Erythroblast (primary cell): ENCODE results near the gene AGAP1.

Experiments
- DNase-seq, 2 experiments: peaks; one replicate each; lab custom pipeline; 2025; lab: John Stamatoyannopoulos, UW
- GATA1 ChIP-seq: IDR thresholded peaks from 2 replicates; pipeline ENCODE4 v1.6.1; 2011; ENCODE audit warnings: low read depth, mild to moderate bottlenecking, control low read depth, low read length, moderate library complexity
- POLR2A ChIP-seq: IDR thresholded peaks from 2 replicates; pipeline ENCODE4 v1.6.1; 2011; ENCODE audit warnings: mild to moderate bottlenecking, low read length

The AGAP1 gene

DNA sequence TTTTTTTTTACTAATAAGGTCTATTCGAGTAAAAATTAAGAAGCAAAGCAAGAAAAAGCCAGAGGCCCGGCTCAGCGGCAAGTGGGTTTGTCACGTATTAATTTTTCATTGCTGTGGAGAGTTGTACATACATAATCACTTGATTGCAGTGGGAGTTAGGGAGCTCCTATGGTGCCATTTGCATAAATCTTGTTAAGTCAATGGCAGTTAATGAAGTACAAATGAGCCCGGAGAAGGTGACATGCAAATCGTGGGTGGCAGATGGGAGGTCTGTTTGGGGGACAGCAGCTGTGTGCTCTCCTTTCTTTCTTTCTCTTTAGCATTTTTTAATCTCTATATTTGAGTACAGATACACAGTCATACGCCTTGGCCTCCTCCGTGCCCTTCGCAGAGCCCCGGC, 317.0 kb downstream of the AGAP1 start:
- TF ChIP-seq POLR2A (no peak), GATA1 (no peak)
- no peak for DNase-seq

DNA sequence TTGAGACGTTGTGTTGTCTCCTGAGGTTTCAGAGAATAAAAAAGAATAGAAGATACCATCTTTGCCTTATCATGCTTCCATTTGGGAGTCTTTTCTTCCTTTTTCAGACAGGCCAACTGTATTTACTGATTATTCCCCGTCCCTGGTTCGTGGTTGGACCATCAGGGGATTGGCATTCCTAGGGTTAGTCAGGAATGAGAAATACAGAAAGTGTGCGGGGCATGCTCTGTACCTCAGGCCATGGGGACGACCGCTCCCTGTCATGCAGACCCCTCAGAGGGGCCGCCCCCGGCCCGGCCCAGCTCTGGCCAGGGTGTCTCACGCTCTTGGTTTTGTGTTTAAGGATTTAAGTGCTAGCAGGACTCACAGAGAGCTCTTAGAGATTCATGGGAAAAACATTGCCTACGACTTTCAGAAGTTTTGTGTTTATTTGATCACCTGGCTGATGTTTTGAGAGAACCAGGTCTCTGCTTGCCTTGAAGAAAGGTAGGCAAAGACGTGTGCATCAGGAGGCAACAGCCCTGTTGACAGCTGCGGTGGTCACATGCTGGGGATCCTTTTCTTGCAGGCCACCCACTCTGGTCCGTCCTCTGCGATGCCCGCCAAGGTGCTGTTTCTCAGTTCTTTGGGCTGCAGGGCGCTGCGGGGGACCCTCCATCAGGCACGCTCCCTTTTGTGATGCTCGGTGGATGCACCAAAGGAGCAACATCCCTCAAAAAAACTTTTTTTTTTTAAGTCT, 317.8 kb downstream of the AGAP1 start:
- no peak for DNase-seq
- no peak for TF ChIP-seq GATA1
- TF ChIP-seq POLR2A: no peak

DNA sequence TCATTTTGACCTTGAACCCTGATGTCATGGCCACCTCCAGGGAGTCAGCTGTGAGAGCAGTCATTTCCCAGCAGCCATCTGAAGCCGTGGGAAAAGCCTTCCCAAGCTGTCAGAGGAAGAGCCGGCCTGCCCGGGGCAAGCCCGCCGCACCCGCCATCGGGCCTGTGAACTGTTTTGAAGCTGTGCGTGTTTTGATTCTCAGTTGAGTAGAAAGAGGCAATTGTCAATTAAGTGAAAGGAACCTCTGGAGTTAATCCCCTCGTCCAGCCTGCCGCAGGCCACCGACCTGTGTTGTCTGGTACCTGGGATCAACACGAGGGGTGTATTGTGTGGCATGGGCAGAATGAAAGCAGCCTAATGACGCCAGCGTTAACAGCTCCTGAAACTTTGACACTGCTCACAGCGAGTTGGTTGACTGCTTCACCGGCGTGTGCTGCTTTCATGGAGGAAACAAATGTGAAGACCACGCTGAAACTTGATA, 318.4 kb downstream of the AGAP1 start:
- DNase-seq: no peak
- TF ChIP-seq GATA1: no peak
- no peak for TF ChIP-seq POLR2A

DNA sequence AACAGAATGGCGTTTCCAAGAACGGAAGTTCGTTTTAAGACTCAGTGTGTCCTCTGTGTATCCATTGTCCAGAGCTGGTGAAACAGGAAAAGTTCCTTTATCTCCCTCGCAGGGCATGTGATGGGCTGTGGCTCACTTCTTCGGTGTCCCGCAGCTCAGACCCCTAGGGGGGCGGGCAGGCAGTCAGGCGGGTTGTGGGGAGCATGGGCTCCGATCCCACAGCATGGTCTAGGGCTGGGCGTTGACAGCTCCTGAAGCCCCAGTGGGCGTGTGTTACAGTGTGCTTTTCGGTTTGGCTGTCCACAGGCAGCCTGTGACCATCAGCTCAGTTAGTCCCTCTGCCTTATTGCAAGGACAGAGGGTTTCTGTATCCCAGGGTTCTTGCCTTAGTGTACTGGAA, 319.6 kb downstream of the AGAP1 start:
- DNase-seq: no peak
- no peak for TF ChIP-seq GATA1
- no peak for TF ChIP-seq POLR2A

DNA sequence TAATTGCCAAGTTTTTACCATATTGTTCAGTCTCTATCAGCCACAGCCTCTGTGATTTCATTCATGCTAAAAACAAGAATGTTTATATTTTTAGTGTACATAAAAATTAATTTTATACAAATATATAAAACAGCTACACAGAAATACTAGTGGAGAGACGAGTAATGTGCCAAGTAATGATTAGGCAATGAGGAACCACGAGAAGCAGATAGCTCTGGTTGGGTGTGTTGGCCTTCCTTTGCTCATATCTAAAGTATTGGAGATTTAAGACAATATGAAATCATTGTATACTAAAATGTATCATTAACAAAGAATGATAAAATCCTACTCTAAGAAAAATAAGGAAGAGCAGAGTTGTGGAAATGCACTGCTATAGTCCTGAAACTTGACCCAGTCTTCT, 326.7 kb downstream of the AGAP1 start:
- no peak for DNase-seq

DNA sequence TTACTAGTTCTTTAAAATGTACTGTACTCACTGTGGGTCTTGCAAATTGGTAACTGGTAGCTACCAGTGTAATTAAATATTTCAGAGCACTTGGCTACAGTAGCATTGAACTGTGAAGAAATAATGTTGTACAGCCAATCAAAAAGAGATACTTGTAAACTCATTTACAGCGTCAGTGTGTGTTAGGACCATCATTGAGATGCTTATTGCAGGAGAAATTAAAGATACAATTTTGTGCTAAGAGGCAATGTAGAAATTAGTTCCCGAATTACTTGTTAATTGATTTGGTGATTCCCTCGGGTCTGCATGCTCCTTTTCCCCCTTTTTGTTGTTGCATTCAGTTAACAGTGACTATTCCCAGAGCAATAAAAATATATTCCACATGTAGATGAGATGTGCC, 330.5 kb downstream of the AGAP1 start:
- no peak for DNase-seq

More for the DNA sequence above, 326.7 kb downstream of the AGAP1 start:
- no peak for TF ChIP-seq POLR2A
- TF ChIP-seq GATA1: no peak

DNA sequence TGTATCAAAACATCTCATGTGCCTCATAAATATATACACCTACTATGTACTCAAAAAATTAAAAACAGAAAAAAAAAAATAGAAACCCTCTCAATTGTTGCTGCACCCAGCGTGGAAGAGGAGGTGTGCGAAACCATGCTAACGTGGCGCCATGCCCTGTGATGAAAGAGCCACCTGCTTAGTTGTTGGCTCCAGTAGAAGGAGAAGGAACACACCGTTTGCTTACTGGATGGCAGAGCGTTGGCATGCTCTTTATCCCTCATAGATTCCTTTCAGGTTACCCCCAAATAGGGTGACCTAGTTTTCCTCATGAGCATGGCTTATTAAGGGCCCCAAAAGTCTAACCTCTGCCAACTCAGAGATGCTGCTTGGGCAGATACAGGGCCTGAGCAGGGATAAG, 332.1 kb downstream of the AGAP1 start:
- DNase-seq: no peak
- no peak for TF ChIP-seq POLR2A
- no peak for TF ChIP-seq GATA1

More for the DNA sequence above, 330.5 kb downstream of the AGAP1 start:
- TF ChIP-seq GATA1 (no peak), POLR2A (no peak)

DNA sequence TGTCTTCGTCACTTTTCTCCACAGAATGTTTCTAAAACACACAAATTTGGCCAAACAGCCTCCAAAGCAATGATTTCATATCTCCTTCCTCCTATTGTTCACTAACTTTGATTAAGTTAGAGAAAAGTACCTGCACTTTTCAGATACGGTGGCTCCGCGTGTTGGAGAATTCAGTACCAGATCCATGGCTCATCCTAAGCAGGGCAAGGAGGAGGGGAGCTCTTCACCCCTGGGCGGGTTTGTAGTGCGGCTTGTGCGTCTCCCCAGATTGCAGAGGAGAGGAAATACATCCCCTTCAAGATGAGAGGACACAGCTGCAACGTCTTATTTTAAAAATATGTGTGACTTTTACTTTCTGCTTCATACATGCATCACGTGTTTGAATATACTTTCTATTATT, 333.0 kb downstream of the AGAP1 start:
- DNase-seq: no peak
- TF ChIP-seq POLR2A: no peak
- TF ChIP-seq GATA1: no peak

DNA sequence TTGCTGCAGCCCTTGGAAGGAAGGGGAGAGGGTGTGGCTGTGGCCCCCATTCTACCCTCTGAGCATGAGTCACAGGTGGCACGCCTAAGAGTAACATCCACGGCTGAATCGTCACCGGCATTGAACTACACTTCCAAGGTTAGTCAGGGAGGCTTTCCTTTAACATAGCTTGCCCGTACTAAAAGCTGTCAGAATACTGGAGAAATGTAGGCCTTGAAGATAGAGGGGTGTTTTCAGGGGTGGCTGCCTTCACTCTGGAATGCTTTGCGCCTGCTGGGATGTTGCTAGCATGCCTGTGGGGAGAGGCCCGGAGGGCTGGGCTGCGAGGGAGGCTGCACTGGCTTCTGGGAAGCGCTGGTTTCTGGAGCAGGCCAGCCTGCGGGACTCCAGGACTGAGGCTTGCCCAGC, 333.7 kb downstream of the AGAP1 start:
- DNase-seq: no peak
- TF ChIP-seq GATA1: no peak
- TF ChIP-seq POLR2A: no peak

DNA sequence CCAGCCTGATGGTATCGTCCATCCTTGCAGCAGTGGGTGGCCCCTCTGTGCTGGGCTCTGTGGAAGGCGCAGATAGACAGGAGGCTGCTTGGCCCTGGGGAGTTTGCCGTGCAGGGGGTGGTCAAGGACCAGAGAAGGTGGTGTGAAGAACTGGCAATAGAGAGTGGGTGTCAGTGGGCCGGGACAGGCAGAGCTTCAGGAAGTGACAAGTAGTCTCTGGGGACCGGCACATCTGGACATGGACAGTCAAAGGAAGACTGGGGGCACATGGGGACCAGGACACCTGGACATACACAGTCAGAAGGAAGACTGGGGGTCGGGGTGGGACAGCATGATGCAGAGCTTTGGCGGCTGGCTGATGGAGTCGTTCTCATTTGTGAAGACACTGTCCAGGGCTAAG, 335.9 kb downstream of the AGAP1 start:
- DNase-seq: no peak
- TF ChIP-seq GATA1 (no peak), POLR2A (no peak)

DNA sequence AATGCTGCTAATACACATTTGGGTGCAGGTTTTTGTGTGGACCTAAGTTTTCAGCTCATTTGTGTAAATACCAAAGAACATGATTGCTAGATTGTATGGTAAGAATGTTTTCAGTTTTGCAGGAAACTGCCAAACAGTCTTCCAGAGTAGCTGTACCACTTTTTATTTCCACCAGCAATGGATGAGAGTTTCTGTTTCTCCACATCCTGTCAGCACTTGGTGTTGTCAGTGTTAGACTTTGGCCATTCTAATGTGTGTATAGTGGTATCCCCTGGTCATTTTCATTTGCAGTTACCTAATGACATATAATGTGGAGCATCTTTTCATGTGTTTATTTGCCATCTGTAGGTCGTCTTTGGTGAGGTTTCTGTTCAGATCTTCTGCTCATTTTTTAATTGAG, 337.9 kb downstream of the AGAP1 start:
- TF ChIP-seq POLR2A: no peak
- no peak for DNase-seq

DNA sequence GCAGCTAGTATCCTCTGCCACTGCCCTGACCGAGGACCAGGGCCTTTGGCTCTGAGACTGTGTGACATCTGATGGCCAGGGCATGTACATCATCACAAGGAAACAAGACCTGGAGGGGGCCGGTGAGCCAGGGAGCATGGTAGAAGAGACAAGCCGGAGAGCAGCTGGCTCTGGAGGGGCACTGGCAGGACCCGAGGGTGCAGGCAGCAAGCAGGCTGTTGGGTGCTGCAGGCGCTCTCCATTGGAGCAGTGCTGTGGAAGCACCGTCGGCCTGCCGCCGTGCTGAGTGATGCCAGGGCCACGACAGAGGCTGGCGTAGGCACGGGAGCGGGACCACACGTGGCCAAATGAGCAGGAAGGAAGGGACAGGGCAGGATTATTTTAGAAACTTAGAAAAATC, 339.1 kb downstream of the AGAP1 start:
- no peak for TF ChIP-seq GATA1
- no peak for TF ChIP-seq POLR2A
- DNase-seq: no peak

DNA sequence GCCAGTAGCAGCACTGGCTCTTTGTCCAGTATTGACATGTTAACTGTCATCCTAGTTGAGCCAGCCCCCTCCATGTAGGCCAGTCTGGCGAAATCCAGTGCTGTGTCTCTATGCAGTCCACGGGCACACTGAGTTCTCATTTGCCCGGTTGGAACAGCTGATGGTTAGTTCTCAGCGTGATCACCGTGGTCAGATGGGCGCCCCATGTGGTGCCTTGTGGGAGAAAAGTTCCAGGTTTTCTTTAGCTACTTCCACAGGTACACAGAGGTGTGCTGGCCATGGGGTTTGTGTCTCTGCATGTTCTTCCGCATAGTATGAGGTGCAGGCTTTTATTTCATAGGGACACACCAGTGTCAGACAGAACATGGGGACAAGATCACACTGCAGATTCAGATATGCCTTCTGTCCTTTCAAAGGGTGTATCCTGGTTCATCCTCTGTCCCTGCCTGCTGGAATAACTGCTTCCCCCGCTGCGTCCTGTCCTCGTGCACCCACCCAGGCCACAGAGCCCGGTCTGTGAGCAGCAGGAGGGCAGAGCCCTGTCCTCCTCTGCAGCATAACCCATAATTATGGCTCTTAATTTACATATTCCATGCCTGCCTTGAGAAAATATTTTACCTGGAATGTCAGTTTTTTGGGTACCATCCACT, 340.3 kb downstream of the AGAP1 start:
- no peak for DNase-seq
- TF ChIP-seq GATA1 (no peak), POLR2A (no peak)

DNA sequence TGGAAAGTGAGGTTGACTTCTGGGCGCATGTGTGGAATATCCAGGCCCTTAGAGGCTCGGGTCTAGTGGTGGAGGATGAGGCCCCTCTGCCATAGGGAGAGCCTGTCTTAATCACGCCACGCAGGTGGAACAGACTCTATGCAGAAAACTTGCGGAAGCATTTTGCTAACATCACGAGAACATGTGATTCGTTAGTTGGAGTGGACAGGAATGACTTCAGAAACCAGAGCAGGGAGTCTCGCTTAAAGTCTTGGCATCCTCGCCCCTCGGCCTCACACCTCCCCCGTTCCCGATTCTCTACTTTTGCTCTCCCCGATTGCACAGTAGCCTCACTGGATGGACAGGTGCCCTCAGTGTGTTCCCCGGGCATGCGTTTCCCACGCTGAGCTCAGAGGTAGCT, 340.9 kb downstream of the AGAP1 start:
- TF ChIP-seq POLR2A: no peak
- no peak for TF ChIP-seq GATA1
- no peak for DNase-seq

DNA sequence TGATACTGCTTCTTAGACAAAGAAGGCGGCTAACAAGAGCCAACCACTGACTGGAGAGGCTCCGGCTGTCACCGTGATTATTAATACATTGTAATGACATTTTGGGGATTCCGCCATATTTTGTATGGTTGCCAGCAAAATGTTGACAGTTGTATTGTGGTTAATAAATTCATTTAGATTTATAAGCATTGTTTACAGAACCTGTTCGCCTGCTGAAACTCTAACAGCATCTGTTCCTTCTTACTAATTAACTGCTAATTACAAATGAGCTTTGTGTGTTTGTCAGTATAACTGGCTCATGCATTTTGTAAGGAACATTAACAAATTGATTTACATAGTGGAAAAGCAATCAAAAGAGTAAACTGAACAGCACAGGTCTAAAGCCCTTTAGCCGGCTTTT, 342.0 kb downstream of the AGAP1 start:
- DNase-seq: no peak
- no peak for TF ChIP-seq GATA1
- TF ChIP-seq POLR2A: no peak
